ENCODE data around the gene PRM1.

PRM1 gene

GRCh38 chr16:11280616-11281522, at the start of gene PRM1:
PRM1 (minus strand) TSS chr16:11281330; CDS start chr16:11281238, 92 bp downstream.
- DNase-seq (ENCODE audit: low read depth): no peak
- TF ChIP-seq CTCF (IDR thresholded peaks at IDR 0.05; ENCODE audit: insufficient read depth, low read depth, low read length, missing control alignments): no peak
- no peak within 1 kb of the TSS for H3K4me3 ChIP-seq (ENCODE audit: low read length)

- DNase-seq (ENCODE audit: low read depth): no peak
- no peak for TF ChIP-seq CTCF (IDR thresholded peaks at IDR 0.05; ENCODE audit: insufficient read depth, low read depth, low read length, missing control alignments)
- H3K4me3 ChIP-seq (ENCODE audit: low read length): no peak overlapping the region
These were observed 49.6 kb upstream of the PRM1 start for GRCh38 chr16:11330526-11331237.

GRCh38 chr16:11329891-11330290, 48.8 kb upstream of the PRM1 start:
- no peak overlapping the region for H3K4me3 ChIP-seq (ENCODE audit: low read length)
- no peak for TF ChIP-seq CTCF (IDR thresholded peaks at IDR 0.05; ENCODE audit: insufficient read depth, low read depth, low read length, missing control alignments)
- no peak for DNase-seq (ENCODE audit: low read depth)

- no peak for DNase-seq (ENCODE audit: low read depth)
- no peak overlapping the region for H3K4me3 ChIP-seq (ENCODE audit: low read length)
- TF ChIP-seq CTCF (IDR thresholded peaks at IDR 0.05; ENCODE audit: insufficient read depth, low read depth, low read length, missing control alignments): no peak
These were observed 48.0 kb upstream of the PRM1 start for GRCh38 chr16:11329071-11329491.

- no peak for TF ChIP-seq CTCF (IDR thresholded peaks at IDR 0.05; ENCODE audit: insufficient read depth, low read depth, low read length, missing control alignments)
- H3K4me3 ChIP-seq (ENCODE audit: low read length): no peak overlapping the region
- peak; percentile 83 for DNase-seq (ENCODE audit: low read depth)
These were observed 47.3 kb upstream of the PRM1 start for GRCh38 chr16:11328172-11329070.

Data from epithelial cell of esophagus (primary cell).